Activated T-helper 1 cell treated with anti-CD3 and anti-CD28 coated beads, Interleukin-12 subunit alpha, Interleukin-12 subunit beta, Interleukin-2, Interleukin-4 antibody, amounts not matched to agents 30 ng/mL and 10 ng/mL and 1 ng/mL, durations not matched to agents 14 hours and 24 hours and 36 hours (primary cell): ENCODE measurements around the gene BMPER. TPM values are rescaled to one million over a fixed set of nuclear protein-coding genes. Genes with fewer than 3 reads are reported as not detected.

Experiments
- DNase-seq: peaks from one replicate; pipeline ENCODE4 v3.0.0; 2021; ENCODE audit warnings: low spot score
- H3K27ac Mint-ChIP-seq: one replicate; pipeline ENCODE4 v1.8.0; 2021; ENCODE audit warnings: mild to moderate bottlenecking, mixed read lengths
- H3K27me3 Mint-ChIP-seq: one replicate; pipeline ENCODE4 v1.8.0; 2022; ENCODE audit warnings: mild to moderate bottlenecking, moderate library complexity, mixed read lengths; ENCODE audit not compliant: insufficient read depth
- H3K36me3 Mint-ChIP-seq: one replicate; pipeline ENCODE4 v1.8.0; 2021; ENCODE audit warnings: low read depth, mixed read lengths
- H3K4me1 Mint-ChIP-seq: one replicate; pipeline ENCODE4 v1.8.0; 2021; ENCODE audit warnings: low read depth, mixed read lengths
- H3K4me3 Mint-ChIP-seq: one replicate; pipeline ENCODE4 v1.8.0; 2021; ENCODE audit warnings: mild to moderate bottlenecking, moderate library complexity, mixed read lengths
- H3K9me3 Mint-ChIP-seq: one replicate; pipeline ENCODE4 v1.8.0; 2021; ENCODE audit warnings: mixed read lengths
- intact Hi-C: fragments of 100-400 bp; cut with micrococcal nuclease; formaldehyde crosslinking; loops from one replicate; pipeline ENCODE4 v1.15.1; 2024
- total RNA-seq: library from RNA; stranded (reverse); gene quantifications from 2 replicates; pipeline ENCODE4 v1.2.3, GENCODE V29; 2022

BMPER gene
- total RNA-seq, 1 donor from 2014 or later, result not detected

DNA sequence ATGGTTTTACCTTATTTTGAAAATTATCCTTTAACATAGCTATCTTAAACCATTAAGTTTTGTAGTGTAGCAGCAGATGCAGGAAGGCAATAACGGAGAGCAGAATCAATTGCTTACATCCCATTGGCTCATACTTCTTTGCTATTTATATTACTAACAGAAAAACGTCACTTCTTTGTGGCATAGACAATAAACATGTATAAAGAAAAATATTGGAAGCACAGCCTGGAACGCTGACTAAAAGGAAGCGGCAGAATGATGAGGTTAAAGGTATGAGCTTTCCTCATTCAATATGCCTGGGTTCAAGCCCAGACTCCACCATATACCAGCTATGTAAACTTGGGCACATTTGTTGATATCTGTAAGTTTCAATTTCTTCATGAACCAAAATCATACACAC, 24.0 kb upstream of the BMPER start:
- Mint-ChIP-seq H3K4me3 (no peak overlapping the region), H3K36me3 (no peaks in the 10 kb centered on the region), H3K27me3 (no peaks in the 10 kb centered on the region), H3K4me1 (no peaks in the 10 kb centered on the region), H3K27ac (no peak overlapping the region), H3K9me3 (no peaks in the 10 kb centered on the region)
- intact Hi-C loops, result no loop called here
- no peak for DNase-seq

DNA sequence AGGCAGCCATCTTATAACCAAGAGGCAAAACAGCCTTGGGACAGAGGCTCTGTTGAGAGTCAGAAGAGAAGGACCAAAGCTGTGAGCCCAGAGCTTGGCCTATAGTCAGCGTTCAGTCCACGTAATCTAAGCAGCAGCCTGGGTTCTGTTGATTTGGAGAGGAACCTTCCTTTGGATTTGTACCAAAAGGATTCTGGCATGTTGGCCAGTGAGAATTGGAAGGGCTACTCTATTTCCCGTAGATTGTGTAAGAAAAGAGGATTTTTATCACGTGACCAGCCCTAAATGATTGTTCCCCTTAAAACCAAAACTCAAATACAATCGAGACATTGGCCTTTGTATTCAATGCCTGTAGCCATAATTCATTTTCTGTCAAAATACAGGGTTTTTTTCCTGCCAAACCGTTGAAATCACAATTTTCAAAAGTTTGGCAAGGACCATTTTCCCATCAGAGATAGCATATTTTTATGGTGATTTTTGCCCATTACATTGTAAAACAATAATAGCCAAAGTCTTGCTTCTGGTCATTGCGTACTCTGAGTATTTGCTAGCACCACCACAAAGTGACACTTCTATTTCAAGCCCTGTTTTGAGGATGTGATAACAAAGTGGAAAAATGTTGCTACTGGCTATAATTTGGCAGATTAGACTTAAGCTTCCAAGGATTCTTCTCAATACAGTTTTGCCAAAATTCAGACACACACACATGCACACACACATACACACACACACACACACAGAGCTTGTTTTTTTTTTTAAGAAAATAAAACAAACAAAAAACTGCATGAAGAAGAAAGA, 23.1 kb upstream of the BMPER start:
- intact Hi-C loops, result no loop called here
- Mint-ChIP-seq H3K27ac (no peak overlapping the region), H3K4me1 (no peaks in the 10 kb centered on the region), H3K4me3 (no peak overlapping the region), H3K9me3 (no peaks in the 10 kb centered on the region), H3K36me3 (no peaks in the 10 kb centered on the region), H3K27me3 (peaks cover 1% of the 10 kb centered on the region)
- DNase-seq, result no peak

- intact Hi-C loops, result no loop called here
- Mint-ChIP-seq H3K9me3 (no peaks in the 10 kb centered on the region), H3K4me1 (no peaks in the 10 kb centered on the region), H3K4me3 (no peak overlapping the region), H3K27me3 (peaks cover 1% of the 10 kb centered on the region), H3K27ac (no peak overlapping the region), H3K36me3 (no peaks in the 10 kb centered on the region)
- no peak for DNase-seq
Measured at GRCh38 chr7:33882950-33883670, 22.2 kb upstream of the BMPER start.

DNA sequence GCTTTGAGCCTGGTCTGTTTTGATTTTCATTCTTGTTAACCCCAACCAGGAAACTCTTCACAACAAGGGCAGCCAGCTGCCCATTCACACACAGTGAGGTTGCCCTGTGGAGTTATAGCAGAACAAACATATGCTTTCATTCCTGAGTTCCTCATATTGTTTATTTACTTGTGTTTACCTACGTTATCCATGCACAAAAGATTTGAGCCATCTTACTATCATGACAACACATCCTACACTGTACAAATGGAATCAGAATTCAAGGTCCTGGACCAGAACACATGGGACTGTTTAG, 21.7 kb upstream of the BMPER start:
- H3K4me1 Mint-ChIP-seq, result no peaks in the 10 kb centered on the region
- H3K36me3 Mint-ChIP-seq, result no peaks in the 10 kb centered on the region
- no peak overlapping the region for H3K27ac Mint-ChIP-seq
- H3K9me3 Mint-ChIP-seq, result no peaks in the 10 kb centered on the region
- peaks cover 1% of the 10 kb centered on the region for H3K27me3 Mint-ChIP-seq
- no peak overlapping the region for H3K4me3 Mint-ChIP-seq
- no peak for DNase-seq
- intact Hi-C loops, result no loop called here

- Mint-ChIP-seq H3K36me3 (no peaks in the 10 kb centered on the region), H3K4me3 (no peak overlapping the region), H3K9me3 (no peaks in the 10 kb centered on the region), H3K27me3 (peaks cover 1% of the 10 kb centered on the region), H3K4me1 (no peaks in the 10 kb centered on the region), H3K27ac (no peak overlapping the region)
- intact Hi-C loops, result no loop called here
- DNase-seq, result no peak
Measured at GRCh38 chr7:33885290-33886148, 19.8 kb upstream of the BMPER start.

DNA sequence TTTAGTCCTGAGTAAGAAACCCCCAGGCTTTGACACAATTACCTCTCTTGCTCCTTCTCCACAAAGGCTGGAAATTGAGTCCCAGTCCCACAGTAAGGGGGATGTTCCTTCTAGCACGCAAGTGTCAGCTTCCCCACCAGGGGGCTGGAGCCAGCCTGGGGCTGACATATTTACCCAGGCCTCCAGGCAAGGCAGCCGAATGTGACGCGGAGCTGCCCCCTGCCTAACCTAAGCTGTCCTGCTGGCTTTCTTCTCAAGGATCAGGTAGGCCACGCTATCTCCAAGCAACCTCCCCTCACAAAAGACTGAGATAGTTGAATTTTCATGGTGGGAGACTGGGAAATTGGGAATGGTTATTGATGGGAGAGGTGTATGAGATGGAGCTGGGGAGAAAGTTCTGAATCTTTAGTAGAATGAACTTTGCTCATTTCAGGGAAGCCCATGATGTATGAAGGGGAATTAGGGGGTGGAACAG, 19.2 kb upstream of the BMPER start:
- Mint-ChIP-seq H3K4me3 (no peak overlapping the region), H3K9me3 (no peaks in the 10 kb centered on the region), H3K27me3 (peaks cover 1% of the 10 kb centered on the region), H3K27ac (no peak overlapping the region), H3K36me3 (no peaks in the 10 kb centered on the region), H3K4me1 (no peaks in the 10 kb centered on the region)
- no peak for DNase-seq
- intact Hi-C loops, result no loop called here

GRCh38 chr7:33887266-33887975, 17.9 kb upstream of the BMPER start:
- intact Hi-C loops, result no loop called here
- H3K4me1 Mint-ChIP-seq, result no peaks in the 10 kb centered on the region
- no peaks in the 10 kb centered on the region for H3K9me3 Mint-ChIP-seq
- DNase-seq, result no peak
- H3K27me3 Mint-ChIP-seq, result peaks cover 3% of the 10 kb centered on the region
- no peaks in the 10 kb centered on the region for H3K36me3 Mint-ChIP-seq
- no peak overlapping the region for H3K4me3 Mint-ChIP-seq
- no peak overlapping the region for H3K27ac Mint-ChIP-seq

GRCh38 chr7:33888166-33888565, 17.2 kb upstream of the BMPER start:
- intact Hi-C loops, result no loop called here
- no peaks in the 10 kb centered on the region for H3K4me1 Mint-ChIP-seq
- DNase-seq, result no peak
- no peaks in the 10 kb centered on the region for H3K36me3 Mint-ChIP-seq
- peaks cover 3% of the 10 kb centered on the region for H3K27me3 Mint-ChIP-seq
- no peaks in the 10 kb centered on the region for H3K9me3 Mint-ChIP-seq
- no peak overlapping the region for H3K27ac Mint-ChIP-seq
- H3K4me3 Mint-ChIP-seq, result no peak overlapping the region

DNA sequence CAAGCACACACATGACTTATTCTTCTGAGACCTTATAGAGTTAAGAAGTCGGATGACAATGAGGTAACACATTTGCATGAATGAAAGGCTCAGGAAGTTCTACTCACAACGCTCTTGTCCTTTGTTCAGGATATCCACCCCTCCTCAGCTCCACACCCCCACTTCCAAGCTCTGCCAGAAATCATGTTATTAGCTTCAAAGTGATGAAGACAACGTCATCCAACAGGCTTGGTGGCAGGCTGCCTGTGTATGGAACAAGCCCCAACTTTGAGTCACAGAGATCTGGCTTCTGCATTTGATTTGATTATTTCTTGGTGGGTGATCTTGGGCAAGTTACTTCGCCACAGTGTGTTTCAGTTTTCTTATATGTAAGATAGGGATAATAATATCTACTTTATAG, 12.4 kb upstream of the BMPER start:
- H3K4me3 Mint-ChIP-seq, result no peak overlapping the region
- no peaks in the 10 kb centered on the region for H3K4me1 Mint-ChIP-seq
- H3K27me3 Mint-ChIP-seq, result peaks cover 12% of the 10 kb centered on the region
- no peak overlapping the region for H3K27ac Mint-ChIP-seq
- no peaks in the 10 kb centered on the region for H3K36me3 Mint-ChIP-seq
- no peak for DNase-seq
- H3K9me3 Mint-ChIP-seq, result no peaks in the 10 kb centered on the region
- intact Hi-C loops, result no loop called here

GRCh38 chr7:33893377-33893776, 12.0 kb upstream of the BMPER start:
- H3K9me3 Mint-ChIP-seq, result no peaks in the 10 kb centered on the region
- intact Hi-C loops, result no loop called here
- H3K27me3 Mint-ChIP-seq, result peaks cover 12% of the 10 kb centered on the region
- DNase-seq, result no peak
- H3K4me3 Mint-ChIP-seq, result no peak overlapping the region
- H3K4me1 Mint-ChIP-seq, result no peaks in the 10 kb centered on the region
- no peak overlapping the region for H3K27ac Mint-ChIP-seq
- no peaks in the 10 kb centered on the region for H3K36me3 Mint-ChIP-seq

GRCh38 chr7:33895025-33895804, 10.1 kb upstream of the BMPER start:
- intact Hi-C loops, result loop anchor here (2.0 to 5.0 kb wide), 2 partner anchors 138 to 708 kb away; no protein-coding TSS in a partner anchor
- Mint-ChIP-seq H3K9me3 (no peaks in the 10 kb centered on the region), H3K27ac (no peak overlapping the region), H3K27me3 (peaks cover 20% of the 10 kb centered on the region), H3K4me3 (no peak overlapping the region), H3K36me3 (no peaks in the 10 kb centered on the region), H3K4me1 (no peaks in the 10 kb centered on the region)
- peak; percentile 45 for DNase-seq

GRCh38 chr7:33900501-33900900, 4.8 kb upstream of the BMPER start:
- Mint-ChIP-seq H3K9me3 (no peaks in the 10 kb centered on the region), H3K27me3 (peaks cover 45% of the 10 kb centered on the region)

More at GRCh38 chr7:33900501-33900900, 4.8 kb upstream of the BMPER start:
- DNase-seq, result no peak
- no peak overlapping the region for H3K4me3 Mint-ChIP-seq
- intact Hi-C loops, result no loop called here
- H3K36me3 Mint-ChIP-seq, result no peaks in the 10 kb centered on the region
- peaks cover 8% of the 10 kb centered on the region for H3K4me1 Mint-ChIP-seq
- no peak overlapping the region for H3K27ac Mint-ChIP-seq
